ENCODE results near the gene MUC22.

The MUC22 gene

GRCh38 chr6:31079656-31080261 is 69.5 kb downstream of the MUC22 start:
- peak; percentile 19 for DNase-seq (ENCODE audit: low spot score)

- DNase-seq (ENCODE audit: low spot score): no peak
These were observed 71.6 kb downstream of the MUC22 start for GRCh38 chr6:31081872-31082271.

DNA sequence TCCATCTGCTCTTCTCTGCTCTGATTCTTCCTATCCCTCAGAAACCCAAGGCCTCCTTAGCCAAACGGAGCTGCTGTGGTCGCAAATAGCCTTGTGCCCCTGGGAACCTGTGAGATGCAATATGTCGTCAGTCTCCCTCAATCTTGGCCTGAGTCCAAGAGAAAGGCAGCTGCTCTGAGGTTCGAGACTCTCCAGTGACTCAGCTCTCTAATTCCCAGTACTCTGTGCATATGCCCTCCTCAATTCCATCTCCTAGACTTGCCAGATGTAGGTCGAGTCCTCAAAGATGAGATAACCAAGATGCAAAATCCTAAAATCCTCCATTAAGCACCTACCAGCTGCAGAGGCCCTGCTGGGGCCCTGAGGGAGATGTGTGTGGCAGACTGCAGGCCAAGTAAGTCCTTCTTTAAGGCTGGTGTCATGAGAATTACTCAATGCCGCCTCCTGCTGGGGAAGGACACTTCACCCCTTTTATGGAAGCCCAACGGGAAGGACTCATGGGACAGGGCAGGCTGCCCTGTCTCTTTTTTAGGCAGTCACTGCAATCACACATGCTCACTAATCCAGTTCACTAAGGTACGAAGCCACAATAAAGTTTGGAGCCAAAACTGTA is 73.6 kb downstream of the MUC22 start:
- no peak for DNase-seq (ENCODE audit: low spot score)

Data from HuH-7.5 (cell line).